NK-92 treated with Interleukin-12 subunit alpha and Interleukin-12 subunit beta, amount 100 ng/mL, for 24 hours (cell line): ENCODE results near the gene MSANTD3.
"Not testable (repeated sequence)": the region's sequence is repeated elsewhere in the genome, so short reads cannot be mapped to it uniquely, and the experiment has no call there.

ENCODE experiments used
- DNase-seq: peaks from one replicate; lab custom pipeline; 2025; lab: John Stamatoyannopoulos, UW

Gene MSANTD3

GRCh38 chr9:100428871-100429654 is 2.1 kb downstream of the MSANTD3 start:
- DNase-seq = no peak

GRCh38 chr9:100430286-100430940 is 3.5 kb downstream of the MSANTD3 start:
- no peak for DNase-seq

GRCh38 chr9:100431886-100432285 is 4.9 kb downstream of the MSANTD3 start:
- DNase-seq = no peak

GRCh38 chr9:100432736-100433135 is 5.8 kb downstream of the MSANTD3 start:
- no peak for DNase-seq

- no peak for DNase-seq
Observed at GRCh38 chr9:100436571-100436970, 9.6 kb downstream of the MSANTD3 start.

- peak; percentile 26 for DNase-seq
Observed at GRCh38 chr9:100437860-100438805, 11.2 kb downstream of the MSANTD3 start.

- no peak for DNase-seq
Observed at GRCh38 chr9:100440071-100440470, 13.1 kb downstream of the MSANTD3 start.

GRCh38 chr9:100440487-100440886 is 13.5 kb downstream of the MSANTD3 start:
- not testable (repeated sequence) for DNase-seq

- no peak for DNase-seq
Observed at GRCh38 chr9:100441911-100442361, 15.0 kb downstream of the MSANTD3 start.

GRCh38 chr9:100443781-100444768 is 17.1 kb downstream of the MSANTD3 start:
- DNase-seq = no peak

- DNase-seq = no peak
Observed at GRCh38 chr9:100445161-100445902, 18.4 kb downstream of the MSANTD3 start.

- no peak for DNase-seq
Observed at GRCh38 chr9:100445903-100446549, 19.1 kb downstream of the MSANTD3 start.

- DNase-seq = no peak
Observed at GRCh38 chr9:100447041-100447440, 20.1 kb downstream of the MSANTD3 start.

GRCh38 chr9:100448266-100448665 is 21.3 kb downstream of the MSANTD3 start:
- DNase-seq = no peak

- DNase-seq = no peak
Observed at GRCh38 chr9:100449420-100449819, 22.5 kb downstream of the MSANTD3 start.

- no peak for DNase-seq
Observed at GRCh38 chr9:100452894-100453293, 26.0 kb downstream of the MSANTD3 start.

GRCh38 chr9:100455470-100455869 is 28.5 kb downstream of the MSANTD3 start:
- no peak for DNase-seq

- no peak for DNase-seq
Observed at GRCh38 chr9:100457517-100457916, 30.6 kb downstream of the MSANTD3 start.

GRCh38 chr9:100459963-100460362 is 33.0 kb downstream of the MSANTD3 start:
- DNase-seq = no peak

- DNase-seq = no peak
Observed at GRCh38 chr9:100465274-100465673, 38.3 kb downstream of the MSANTD3 start.
